GM18499 (cell line): ENCODE measurements around the gene MTA1.

ENCODE experiments used
- ATAC-seq: cut with Tn5 transposase; IDR thresholded peaks from one replicate; pipeline ENCODE4 v1.9.1; 2021; ENCODE audit warnings: moderate number of reproducible peaks; ENCODE audit not compliant: insufficient read depth, unreplicated experiment

The MTA1 gene

GRCh38 chr14:105386581-105387529 is 32.8 kb upstream of the MTA1 start:
- ATAC-seq, result no peak

GRCh38 chr14:105387530-105387922 is 32.1 kb upstream of the MTA1 start:
- ATAC-seq, result no peak

- ATAC-seq, result no peak
These were observed 31.3 kb upstream of the MTA1 start for GRCh38 chr14:105388110-105388951.

GRCh38 chr14:105388976-105389375 is 30.7 kb upstream of the MTA1 start:
- no peak for ATAC-seq

GRCh38 chr14:105389534-105389933 is 30.1 kb upstream of the MTA1 start:
- no peak for ATAC-seq

GRCh38 chr14:105389976-105390848 is 29.4 kb upstream of the MTA1 start:
- ATAC-seq, result no peak

- ATAC-seq, result no peak
These were observed 28.7 kb upstream of the MTA1 start for GRCh38 chr14:105390849-105391500.

- ATAC-seq, result no peak
These were observed 28.1 kb upstream of the MTA1 start for GRCh38 chr14:105391541-105391940.

GRCh38 chr14:105392131-105393090 is 27.2 kb upstream of the MTA1 start:
- no peak for ATAC-seq

GRCh38 chr14:105393151-105393550 is 26.5 kb upstream of the MTA1 start:
- no peak for ATAC-seq

GRCh38 chr14:105394714-105395537 is 24.7 kb upstream of the MTA1 start:
- no peak for ATAC-seq

GRCh38 chr14:105395538-105395854 is 24.1 kb upstream of the MTA1 start:
- ATAC-seq, result no peak

- ATAC-seq, result no peak
These were observed 22.2 kb upstream of the MTA1 start for GRCh38 chr14:105397350-105397931.

GRCh38 chr14:105398044-105398725 is 21.4 kb upstream of the MTA1 start, which contains the start of gene TEX22:
TSS of gene TEX22 (plus strand) at chr14:105398538. CDS start at chr14:105399341, 803 bp downstream.
- no peak for ATAC-seq

GRCh38 chr14:105398726-105399465 is 20.7 kb upstream of the MTA1 start:
- no peak for ATAC-seq

- ATAC-seq, result no peak
These were observed 20.2 kb upstream of the MTA1 start for GRCh38 chr14:105399466-105399775.
